AG04450 (cell line): ENCODE results near the gene PLAAT4. TPM values are rescaled to one million over a fixed set of nuclear protein-coding genes. Genes with fewer than 3 reads are reported as not detected.

Source experiments
- CTCF ChIA-PET: fragments of 300-600, 350-600 bp; formaldehyde crosslinking; extraction: SDS; loops from one replicate; lab custom pipeline; 2022; ENCODE audit warnings: antibody characterized with exemption, inconsistent platforms; lab: Charles Lee
- POLR2A ChIA-PET: fragments of 350-600 bp; formaldehyde crosslinking; extraction: SDS; loops from one replicate; lab custom pipeline; 2021; ENCODE audit warnings: antibody characterized with exemption, inconsistent platforms; lab: Yijun Ruan, JAX
- DNase-seq: peaks from one replicate; pipeline ENCODE4 v3.0.0-alpha.2; 2011; ENCODE audit warnings: low read depth, low spot score
- H3K27ac ChIP-seq: one replicate; pipeline ENCODE4 v1.5.1; 2012; ENCODE audit warnings: low read depth, low read length, control low read depth
- H3K27me3 ChIP-seq: one replicate; pipeline ENCODE4 v1.6.0; 2012; ENCODE audit warnings: low read length; ENCODE audit not compliant: control insufficient read depth, insufficient read depth
- H3K4me3 ChIP-seq: 2 replicates; pipeline ENCODE4 v1.5.1; 2011; ENCODE audit warnings: mild to moderate bottlenecking, low read depth, low read length, control low read depth
- H3K9me3 ChIP-seq: 2 replicates; pipeline ENCODE4 v1.5.1; 2012; ENCODE audit warnings: low read length; ENCODE audit not compliant: control insufficient read depth, insufficient read depth
- polyA plus RNA-seq: library from polyadenylated mRNA; depleted of rRNA; stranded (reverse); fragments of >200 nt; gene quantifications from 2 replicates; pipeline ENCODE4 v1.2.3, GENCODE V29; 2011
- TF ChIP-seq, protein P1 (sequence below): IDR thresholded peaks from 2 replicates; pipeline ENCODE4 v1.5.1; 2011; ENCODE audit warnings: low read depth, low read length, control low read depth, inconsistent platforms

The PLAAT4 gene
- polyA plus RNA-seq, 1 experiment: 3.5 TPM

DNA sequence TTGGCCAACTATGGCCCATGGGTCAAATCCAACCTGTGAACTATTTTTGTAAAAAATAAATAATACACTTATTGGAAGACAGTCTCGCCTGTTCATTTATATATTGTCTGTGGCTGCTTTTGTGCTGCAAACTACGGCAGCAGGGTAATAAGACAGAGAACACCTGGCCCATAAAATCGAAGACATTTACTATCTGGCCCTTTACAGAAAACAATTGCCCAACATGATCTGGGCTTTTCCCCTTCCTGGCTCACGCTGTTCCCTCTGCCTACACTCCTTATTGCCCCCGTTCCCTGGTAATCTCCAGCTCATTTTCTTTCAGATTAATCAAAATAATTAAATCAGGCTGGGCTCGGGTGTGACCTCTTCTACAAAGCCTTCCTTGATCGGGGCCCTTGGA lies 21.0 kb downstream of the PLAAT4 start:
- DNase-seq: no peak
- H3K27ac ChIP-seq: no peak overlapping the region
- ChIA-PET POLR2A (no interaction called here), CTCF (no interaction called here)
- peaks cover 24% of the 10 kb centered on the region for H3K27me3 ChIP-seq
- H3K9me3 ChIP-seq: no peaks in the 10 kb centered on the region
- H3K4me3 ChIP-seq: no peak overlapping the region
- TF ChIP-seq, protein P1, sequence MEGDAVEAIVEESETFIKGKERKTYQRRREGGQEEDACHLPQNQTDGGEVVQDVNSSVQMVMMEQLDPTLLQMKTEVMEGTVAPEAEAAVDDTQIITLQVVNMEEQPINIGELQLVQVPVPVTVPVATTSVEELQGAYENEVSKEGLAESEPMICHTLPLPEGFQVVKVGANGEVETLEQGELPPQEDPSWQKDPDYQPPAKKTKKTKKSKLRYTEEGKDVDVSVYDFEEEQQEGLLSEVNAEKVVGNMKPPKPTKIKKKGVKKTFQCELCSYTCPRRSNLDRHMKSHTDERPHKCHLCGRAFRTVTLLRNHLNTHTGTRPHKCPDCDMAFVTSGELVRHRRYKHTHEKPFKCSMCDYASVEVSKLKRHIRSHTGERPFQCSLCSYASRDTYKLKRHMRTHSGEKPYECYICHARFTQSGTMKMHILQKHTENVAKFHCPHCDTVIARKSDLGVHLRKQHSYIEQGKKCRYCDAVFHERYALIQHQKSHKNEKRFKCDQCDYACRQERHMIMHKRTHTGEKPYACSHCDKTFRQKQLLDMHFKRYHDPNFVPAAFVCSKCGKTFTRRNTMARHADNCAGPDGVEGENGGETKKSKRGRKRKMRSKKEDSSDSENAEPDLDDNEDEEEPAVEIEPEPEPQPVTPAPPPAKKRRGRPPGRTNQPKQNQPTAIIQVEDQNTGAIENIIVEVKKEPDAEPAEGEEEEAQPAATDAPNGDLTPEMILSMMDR: no peak

GRCh38 chr11:63558459-63559157 lies 22.0 kb downstream of the PLAAT4 start:
- TF ChIP-seq, protein P1: no peak
- no peak overlapping the region for H3K27ac ChIP-seq
- no peak for DNase-seq
- CTCF ChIA-PET: no interaction called here
- H3K9me3 ChIP-seq: no peaks in the 10 kb centered on the region
- POLR2A ChIA-PET: no interaction called here
- H3K27me3 ChIP-seq: peaks cover 27% of the 10 kb centered on the region
- no peak overlapping the region for H3K4me3 ChIP-seq

- Histone ChIP-seq H3K27me3 (peaks cover 23% of the 10 kb centered on the region), H3K27ac (no peak overlapping the region), H3K4me3 (no peak overlapping the region), H3K9me3 (no peaks in the 10 kb centered on the region)
- TF ChIP-seq, protein P1: no peak
- POLR2A ChIA-PET: no interaction called here
- CTCF ChIA-PET: no interaction called here
- DNase-seq: no peak
Measured at GRCh38 chr11:63560506-63561180, 24.0 kb downstream of the PLAAT4 start.

- POLR2A ChIA-PET: no interaction called here
Measured at GRCh38 chr11:63563201-63564055, 26.8 kb downstream of the PLAAT4 start, which contains the start of gene PLAAT2. Gene PLAAT2, minus strand, starts transcription at chr11:63563379. Its CDS starts 55 bp downstream, at chr11:63563324.

More at GRCh38 chr11:63563201-63564055, 26.8 kb downstream of the PLAAT4 start, which contains the start of gene PLAAT2:
- CTCF ChIA-PET: interaction anchor here (1.5 kb wide), 1 partner anchor 84 kb away, joined by 3 read pairs; no protein-coding TSS in a partner anchor
- no peaks in the 10 kb centered on the region; the same call in 1 of the 2 replicates for H3K9me3 ChIP-seq
- peaks cover 8% of the 10 kb centered on the region for H3K27me3 ChIP-seq
- DNase-seq: no peak
- TF ChIP-seq, protein P1: no peak
- no peak within 1 kb of the TSS for H3K4me3 ChIP-seq
- H3K27ac ChIP-seq: no peak within 1 kb of the TSS
